Thyroid gland (tissue), 4 donors: Measurements from ENCODE around the gene SRRM5.
A peak's percentile ranks its signal among the peaks of the same experiment; 100 is the strongest.

ENCODE experiments used
- POLR2A ChIP-seq, 2 donors: fragments of 450-650 bp; IDR thresholded peaks; one replicate each; pipeline ENCODE4 v1.6.1; 2017; ENCODE audit warnings: antibody characterized with exemption in 2 of 2, mild to moderate bottlenecking in 2 of 2, moderate library complexity in 1 of 2
- TF ChIP-seq, protein P1 (sequence below), 6 experiments: fragments of 200-600 bp in 3 of 6; fragments of 450-650 bp in 3 of 6; sonication (generic) in 3 of 6; IDR thresholded peaks; one replicate each; pipeline ENCODE4 v1.5.1; 2016 to 2019; ENCODE audit warnings: antibody characterized with exemption in 6 of 6, mild to moderate bottlenecking in 2 of 6, inconsistent platforms in 1 of 6, moderate library complexity in 1 of 6

DNA sequence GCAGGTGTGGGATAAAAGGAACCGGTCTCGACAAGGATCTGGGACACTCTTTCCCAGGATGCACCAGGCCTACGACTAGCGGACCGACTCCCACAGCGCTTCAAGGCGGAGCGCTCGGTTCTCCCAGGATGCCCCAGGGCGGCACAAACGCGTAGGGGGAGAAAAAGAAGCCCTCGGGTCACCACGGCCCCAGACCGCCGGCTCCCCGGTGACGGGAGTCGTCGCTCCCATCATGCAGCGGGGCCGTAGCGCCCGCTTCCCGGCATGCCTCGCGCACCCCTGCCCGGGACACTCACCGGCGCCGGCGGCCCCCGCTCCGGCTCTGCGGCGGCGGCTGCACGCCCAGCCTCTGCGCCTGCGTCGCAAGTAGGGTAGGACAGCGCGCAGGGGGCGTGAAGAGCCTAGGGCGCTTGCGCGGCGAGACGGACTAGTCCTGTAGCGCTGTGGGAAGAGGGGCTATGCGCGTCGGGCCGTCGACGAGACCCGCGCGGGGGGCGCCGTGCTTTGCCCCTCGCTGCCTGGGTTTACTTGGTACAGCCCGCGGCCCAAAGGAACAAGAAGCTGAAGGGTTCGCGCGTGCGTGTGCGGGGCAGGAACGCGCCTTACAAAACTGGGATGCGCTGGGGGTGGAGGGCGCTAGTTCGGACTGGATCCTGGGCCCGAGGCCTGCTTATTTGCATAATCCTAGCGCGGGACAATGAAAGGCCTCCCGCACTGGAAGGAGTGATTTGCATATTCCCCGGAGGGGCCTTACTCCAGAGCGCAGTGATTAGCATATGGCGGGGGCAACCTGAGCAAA, 7.6 kb downstream of the SRRM5 start, which contains the start of gene ZNF428:
- TF ChIP-seq POLR2A (IDR thresholded peaks at IDR 0.05), result peak in 1 of 2 donors; percentile 84
- TF ChIP-seq, protein P1, sequence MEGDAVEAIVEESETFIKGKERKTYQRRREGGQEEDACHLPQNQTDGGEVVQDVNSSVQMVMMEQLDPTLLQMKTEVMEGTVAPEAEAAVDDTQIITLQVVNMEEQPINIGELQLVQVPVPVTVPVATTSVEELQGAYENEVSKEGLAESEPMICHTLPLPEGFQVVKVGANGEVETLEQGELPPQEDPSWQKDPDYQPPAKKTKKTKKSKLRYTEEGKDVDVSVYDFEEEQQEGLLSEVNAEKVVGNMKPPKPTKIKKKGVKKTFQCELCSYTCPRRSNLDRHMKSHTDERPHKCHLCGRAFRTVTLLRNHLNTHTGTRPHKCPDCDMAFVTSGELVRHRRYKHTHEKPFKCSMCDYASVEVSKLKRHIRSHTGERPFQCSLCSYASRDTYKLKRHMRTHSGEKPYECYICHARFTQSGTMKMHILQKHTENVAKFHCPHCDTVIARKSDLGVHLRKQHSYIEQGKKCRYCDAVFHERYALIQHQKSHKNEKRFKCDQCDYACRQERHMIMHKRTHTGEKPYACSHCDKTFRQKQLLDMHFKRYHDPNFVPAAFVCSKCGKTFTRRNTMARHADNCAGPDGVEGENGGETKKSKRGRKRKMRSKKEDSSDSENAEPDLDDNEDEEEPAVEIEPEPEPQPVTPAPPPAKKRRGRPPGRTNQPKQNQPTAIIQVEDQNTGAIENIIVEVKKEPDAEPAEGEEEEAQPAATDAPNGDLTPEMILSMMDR (IDR thresholded peaks at IDR 0.05), result no peak
